Measurements from ENCODE around the gene C19orf38. TPM values are rescaled to one million over a fixed set of nuclear protein-coding genes. Genes with fewer than 3 reads are reported as not detected.

The C19orf38 gene
- polyA plus RNA-seq, 1 of the 3 experiments (the other 2 are of a cell fraction) = 0.15 TPM

DNA sequence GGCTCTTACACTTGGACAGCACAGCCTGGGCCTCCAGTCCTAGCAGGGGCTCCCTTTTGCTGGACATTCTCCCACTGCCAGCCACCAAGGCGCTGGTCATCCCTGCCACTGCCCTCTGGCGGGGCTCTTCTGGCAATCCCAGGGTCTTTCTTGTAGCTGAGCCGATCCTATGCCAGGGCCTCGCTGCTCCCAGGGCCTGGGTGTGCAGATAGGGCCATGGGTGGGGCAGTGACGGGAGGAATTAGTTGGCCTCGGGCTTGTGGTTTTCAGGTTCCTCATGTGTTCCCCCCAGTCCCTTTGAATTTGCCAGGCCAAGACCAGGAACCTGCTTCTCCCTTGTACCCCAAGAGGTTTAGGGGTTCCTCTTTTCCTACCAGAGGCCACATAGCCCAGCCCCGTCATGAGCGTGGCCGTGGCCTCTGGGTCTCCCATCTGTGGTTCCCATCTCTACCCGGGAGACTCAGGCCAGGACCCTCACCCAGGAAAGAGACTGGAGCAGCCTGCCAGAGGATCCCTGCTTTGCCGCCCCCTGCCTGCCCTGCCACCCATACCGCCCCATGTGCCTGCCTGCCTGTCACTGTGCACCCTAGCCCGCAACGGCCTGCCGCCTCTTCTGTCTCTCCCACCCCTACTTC lies 38.4 kb upstream of the C19orf38 start:
- ChIA-PET CTCF (interaction anchor here (1.3 kb wide), 1 partner anchor 11 kb away, joined by 4 read pairs; no protein-coding TSS in a partner anchor), POLR2A (no interaction called here)
- H4K20me1 ChIP-seq (ENCODE audit: insufficient read depth) = no peaks in the 10 kb centered on the region
- no peak overlapping the region; a peak in 1 of 4 replicates for H3K27ac ChIP-seq (ENCODE audit: low read depth in 2 of 2, low read length in 1 of 2)
- no peaks in the 10 kb centered on the region for H3K9me2 ChIP-seq
- H3K9ac ChIP-seq = no peak overlapping the region
- TF ChIP-seq, protein P1, sequence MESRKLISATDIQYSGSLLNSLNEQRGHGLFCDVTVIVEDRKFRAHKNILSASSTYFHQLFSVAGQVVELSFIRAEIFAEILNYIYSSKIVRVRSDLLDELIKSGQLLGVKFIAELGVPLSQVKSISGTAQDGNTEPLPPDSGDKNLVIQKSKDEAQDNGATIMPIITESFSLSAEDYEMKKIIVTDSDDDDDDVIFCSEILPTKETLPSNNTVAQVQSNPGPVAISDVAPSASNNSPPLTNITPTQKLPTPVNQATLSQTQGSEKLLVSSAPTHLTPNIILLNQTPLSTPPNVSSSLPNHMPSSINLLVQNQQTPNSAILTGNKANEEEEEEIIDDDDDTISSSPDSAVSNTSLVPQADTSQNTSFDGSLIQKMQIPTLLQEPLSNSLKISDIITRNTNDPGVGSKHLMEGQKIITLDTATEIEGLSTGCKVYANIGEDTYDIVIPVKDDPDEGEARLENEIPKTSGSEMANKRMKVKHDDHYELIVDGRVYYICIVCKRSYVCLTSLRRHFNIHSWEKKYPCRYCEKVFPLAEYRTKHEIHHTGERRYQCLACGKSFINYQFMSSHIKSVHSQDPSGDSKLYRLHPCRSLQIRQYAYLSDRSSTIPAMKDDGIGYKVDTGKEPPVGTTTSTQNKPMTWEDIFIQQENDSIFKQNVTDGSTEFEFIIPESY (IDR thresholded peaks at IDR 0.05; ENCODE audit: borderline replicate concordance, low read depth) = no peak
- TF ChIP-seq EP300 (IDR thresholded peaks at IDR 0.05; ENCODE audit: borderline replicate concordance in 1 of 2, low read depth in 1 of 2, low read length in 1 of 2) (no peak), FOXJ3 (CRISPR knock-in tag; IDR thresholded peaks at IDR 0.05) (no peak), GABPA (IDR thresholded peaks at IDR 0.05; ENCODE audit: low read depth) (no peak), YY1 (IDR thresholded peaks at IDR 0.05; ENCODE audit: low read depth) (no peak), EZH2phosphoT487 (IDR thresholded peaks at IDR 0.05; ENCODE audit: borderline replicate concordance, low read depth) (no peak), FOSL2 (IDR thresholded peaks at IDR 0.05; ENCODE audit: borderline replicate concordance, low read depth) (no peak), CHD2 (IDR thresholded peaks at IDR 0.05; ENCODE audit: low read length, partially characterized antibody) (no peak), MEF2A (IDR thresholded peaks at IDR 0.05; ENCODE audit: borderline replicate concordance, low read depth) (no peak), FOXM1 (IDR thresholded peaks at IDR 0.05; ENCODE audit: low read depth) (no peak), POLR2AphosphoS5 (IDR thresholded peaks at IDR 0.05; ENCODE audit: low read depth, low read length) (no peak), RXRA (IDR thresholded peaks at IDR 0.05; ENCODE audit: borderline replicate concordance, low read depth) (no peak), RAD21 (IDR thresholded peaks at IDR 0.05; ENCODE audit: low read length) (no peak)
- TF ChIP-seq, protein P2, sequence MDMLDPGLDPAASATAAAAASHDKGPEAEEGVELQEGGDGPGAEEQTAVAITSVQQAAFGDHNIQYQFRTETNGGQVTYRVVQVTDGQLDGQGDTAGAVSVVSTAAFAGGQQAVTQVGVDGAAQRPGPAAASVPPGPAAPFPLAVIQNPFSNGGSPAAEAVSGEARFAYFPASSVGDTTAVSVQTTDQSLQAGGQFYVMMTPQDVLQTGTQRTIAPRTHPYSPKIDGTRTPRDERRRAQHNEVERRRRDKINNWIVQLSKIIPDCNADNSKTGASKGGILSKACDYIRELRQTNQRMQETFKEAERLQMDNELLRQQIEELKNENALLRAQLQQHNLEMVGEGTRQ (IDR thresholded peaks at IDR 0.05; ENCODE audit: borderline replicate concordance, low read depth, low read length) = no peak
- no peak overlapping the region for H3K4me2 ChIP-seq
- H3K4me3 ChIP-seq (ENCODE audit: low read depth in 2 of 2, low read length in 1 of 2) = no peak overlapping the region
- peaks cover 6 to 30% of the 10 kb centered on the region in 2 experiments for H3K36me3 ChIP-seq (replicated peaks in 1 of 2; ENCODE audit: control insufficient read depth in 1 of 2, insufficient read depth in 2 of 2, low read length in 1 of 2)
- H3K27me3 ChIP-seq (ENCODE audit: insufficient read depth) = no peaks in the 10 kb centered on the region
- H3F3A ChIP-seq (replicated peaks; ENCODE audit: insufficient read depth) = peaks cover 10% of the 10 kb centered on the region
- WGBS (ENCODE audit: low lambda C conversion rate) = 91% methylated on average over 5 of the region's 15 CpGs
- peaks cover 10 to 18% of the 10 kb centered on the region in 2 experiments; a peak in 3 of 4 replicates for H3K4me1 ChIP-seq (ENCODE audit: control insufficient read depth in 1 of 2, insufficient read depth in 2 of 2, low read depth in 1 of 2, low read length in 1 of 2)
- DNase-seq = no peak
- peaks cover 7% of the 10 kb centered on the region for H3K79me2 ChIP-seq (ENCODE audit: insufficient read depth)
- no peak overlapping the region for H2AFZ ChIP-seq (ENCODE audit: low read depth)
- no peaks in the 10 kb centered on the region for H3K9me3 ChIP-seq
